Hepatocyte (in vitro differentiated cells): ENCODE results near the gene NMNAT2.

Experiments
- CTCF ChIP-seq: fragments of 200-600 bp; sonication (generic); IDR thresholded peaks from 2 replicates; pipeline ENCODE4 v1.5.1; 2016; ENCODE audit warnings: antibody characterized with exemption, mild to moderate bottlenecking; ENCODE audit not compliant: poor library complexity
- EZH2 ChIP-seq: fragments of 200-600 bp; sonication (generic); IDR thresholded peaks from 2 replicates; pipeline ENCODE4 v1.6.1; 2016; ENCODE audit warnings: antibody characterized with exemption, mild to moderate bottlenecking, borderline replicate concordance
- EZH2phosphoT487 ChIP-seq: fragments of 200-600 bp; sonication (generic); IDR thresholded peaks from one replicate; pipeline ENCODE4 v1.6.1; 2018; ENCODE audit warnings: antibody characterized with exemption, mild to moderate bottlenecking, low read depth, moderate library complexity; ENCODE audit not compliant: unreplicated experiment, severe bottlenecking

DNA sequence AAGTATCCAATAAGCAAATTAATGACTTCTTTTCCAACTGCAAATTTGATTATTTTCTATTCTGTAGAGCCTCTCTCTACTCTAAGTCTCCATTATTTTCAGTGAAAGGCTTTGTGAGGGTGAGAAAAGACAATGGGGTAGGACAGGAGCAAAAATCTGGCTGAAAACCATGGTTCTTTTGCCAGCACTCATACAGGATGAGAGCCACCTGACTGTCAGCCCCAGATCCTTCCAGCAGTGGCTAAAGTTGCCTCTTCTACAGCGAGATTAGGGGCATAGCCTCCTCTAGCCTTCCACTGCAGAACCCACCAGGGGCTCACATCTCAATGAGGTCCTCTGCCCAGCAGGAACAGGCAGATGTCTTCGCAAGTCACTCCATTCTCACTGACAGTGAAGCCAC, 23.7 kb downstream of the NMNAT2 start:
- TF ChIP-seq CTCF (no peak), EZH2 (no peak), EZH2phosphoT487 (no peak)
